Inflammatory macrophage (primary cell): ENCODE measurements around the gene SMAD9.
"Not testable (repeated sequence)": the region's sequence is repeated elsewhere in the genome, so short reads cannot be mapped to it uniquely, and the experiment has no call there.

Experiments used
- DNase-seq, 2 donors: peaks; one replicate each; pipeline ENCODE4 v3.0.0-alpha.2; 2020 to 2022

Gene SMAD9

GRCh38 chr13:36910545-36910944 lies 9.5 kb downstream of the SMAD9 start:
- DNase-seq: no peak

- DNase-seq: no peak
Measured at GRCh38 chr13:36907821-36908220, 12.2 kb downstream of the SMAD9 start.

GRCh38 chr13:36907266-36907665 lies 12.8 kb downstream of the SMAD9 start:
- DNase-seq: no peak

GRCh38 chr13:36905944-36906343 lies 14.1 kb downstream of the SMAD9 start:
- no peak for DNase-seq

GRCh38 chr13:36903925-36904595 lies 16.0 kb downstream of the SMAD9 start:
- DNase-seq: no peak

- DNase-seq: no peak
Measured at GRCh38 chr13:36897054-36897616, 22.9 kb downstream of the SMAD9 start.

GRCh38 chr13:36891752-36892151 lies 28.3 kb downstream of the SMAD9 start:
- no peak for DNase-seq

- DNase-seq: no peak
Measured at GRCh38 chr13:36888645-36889044, 31.4 kb downstream of the SMAD9 start.

- peak; percentile 7 to 37 for DNase-seq
Measured at GRCh38 chr13:36887758-36888521, 32.1 kb downstream of the SMAD9 start.

GRCh38 chr13:36885901-36886300 lies 34.1 kb downstream of the SMAD9 start:
- no peak for DNase-seq

GRCh38 chr13:36884235-36884634 lies 35.8 kb downstream of the SMAD9 start:
- no peak for DNase-seq

- DNase-seq: no peak
Measured at GRCh38 chr13:36883824-36884223, 36.2 kb downstream of the SMAD9 start.

GRCh38 chr13:36883392-36883791 lies 36.6 kb downstream of the SMAD9 start:
- DNase-seq: not testable (repeated sequence)

GRCh38 chr13:36882829-36883390 lies 37.1 kb downstream of the SMAD9 start:
- no peak for DNase-seq

- DNase-seq: no peak
Measured at GRCh38 chr13:36880961-36881360, 39.1 kb downstream of the SMAD9 start.

- DNase-seq: no peak
Measured at GRCh38 chr13:36879218-36879938, 40.7 kb downstream of the SMAD9 start.

GRCh38 chr13:36875961-36876360 lies 44.1 kb downstream of the SMAD9 start:
- no peak for DNase-seq

- no peak for DNase-seq
Measured at GRCh38 chr13:36875431-36875830, 44.6 kb downstream of the SMAD9 start.

- DNase-seq: no peak
Measured at GRCh38 chr13:36872621-36873020, 47.4 kb downstream of the SMAD9 start.

GRCh38 chr13:36870050-36870692 lies 49.9 kb downstream of the SMAD9 start:
- DNase-seq: no peak

GRCh38 chr13:36866232-36866631 lies 53.8 kb downstream of the SMAD9 start:
- DNase-seq: no peak

- DNase-seq: no peak
Measured at GRCh38 chr13:36865265-36865664, 54.8 kb downstream of the SMAD9 start.
